Small intestine (tissue), 7 donors: ENCODE measurements around the gene SETD3. TPM values are rescaled to one million over a fixed set of nuclear protein-coding genes. Genes with fewer than 3 reads are reported as not detected.

ENCODE experiments used
- DNase-seq, 2 donors: peaks; one replicate each; pipeline versions ENCODE4 v3.0.0 to v3.0.0-alpha.2; 2013
- FAIRE-seq: peaks from 2 replicates; lab custom pipeline; 2012; peaks lifted over from hg19 to GRCh38; lab: Jason Lieb, UNC
- H3K27ac ChIP-seq, 3 donors: one replicate each; pipeline ENCODE4 v1.5.1; 2013; ENCODE audit warnings: low read length in 2 of 3, mild to moderate bottlenecking in 2 of 3, control low read depth in 1 of 3, inconsistent platforms in 1 of 3, low read depth in 1 of 3, moderate library complexity in 1 of 3
- H3K27me3 ChIP-seq, 3 donors: one replicate each; pipeline ENCODE4 v1.6.1; 2013; ENCODE audit warnings: low read length in 3 of 3, inconsistent platforms in 1 of 3; ENCODE audit not compliant: control insufficient read depth in 3 of 3, insufficient read depth in 3 of 3
- H3K36me3 ChIP-seq, 3 donors: one replicate each; pipeline ENCODE4 v1.6.1; 2013; ENCODE audit warnings: low read length in 3 of 3, inconsistent platforms in 1 of 3, low read depth in 1 of 3, mild to moderate bottlenecking in 1 of 3, moderate library complexity in 1 of 3; ENCODE audit not compliant: control insufficient read depth in 3 of 3, insufficient read depth in 2 of 3
- H3K4me1 ChIP-seq, 3 donors: one replicate each; pipeline ENCODE4 v1.6.1; 2013; ENCODE audit warnings: low read length in 2 of 3, inconsistent platforms in 1 of 3, low read depth in 1 of 3, mild to moderate bottlenecking in 1 of 3, moderate library complexity in 1 of 3; ENCODE audit not compliant: control insufficient read depth in 3 of 3, insufficient read depth in 2 of 3
- H3K4me3 ChIP-seq, 3 donors: one replicate each; pipeline ENCODE4 v1.5.1; 2013; ENCODE audit warnings: low read length in 3 of 3, control low read depth in 1 of 3, inconsistent platforms in 1 of 3, low read depth in 1 of 3, mild to moderate bottlenecking in 1 of 3, moderate library complexity in 1 of 3
- H3K9me3 ChIP-seq, 2 donors: one replicate each; pipeline ENCODE4 v1.6.1; 2013; ENCODE audit warnings: low read depth in 1 of 2, low read length in 1 of 2; ENCODE audit not compliant: control insufficient read depth in 2 of 2, insufficient read depth in 1 of 2
- WGBS, 3 donors: extraction: QIAGEN DNeasy Blood & Tissue Kit; methylation state at CpG; one replicate each; pipeline ENCODE4 v1.1.7; 2013; 5-methylcytosine and 5-hydroxymethylcytosine counted together
- polyA plus RNA-seq, 4 donors: library from polyadenylated mRNA; stranded (reverse) in 3 of 4; unstranded in 1 of 4; fragments of 200-250 nt in 3 of 4; fragments of 120-200 nt in 1 of 4; gene quantifications; one replicate each; pipeline versions ENCODE4 v1.2.1 to v1.2.3, GENCODE V29; 2013
- donor health status: healthy with polysubstance abuse.
- donor health status: control.
- donor health status: control.
- donor health status: Bipolar disorder and iron deficiency.
- donor health status: healthy.

SETD3 gene
- polyA plus RNA-seq, 4 donors, result 38.1 to 61.4 (median 50.9) TPM

GRCh38 chr14:99484106-99484505, 3.4 kb upstream of the SETD3 start:
- DNase-seq (no peak), FAIRE-seq (no peak)
- WGBS, 3 donors, result 39 to 55% (median 52%) methylated on average over 2 of the region's 2 CpGs

GRCh38 chr14:99481745-99482099, 1.1 kb upstream of the SETD3 start:
- Histone ChIP-seq H3K4me1 (peaks cover 3 to 16% (median 15%) of the 10 kb centered on the region in 3 donors), H3K27me3 (no peaks in the 10 kb centered on the region), H3K9me3 (no peaks in the 10 kb centered on the region), H3K36me3 (no peaks in the 10 kb centered on the region), H3K4me3 (peak overlapping the region; percentile 84 to 89 (median 88)), H3K27ac (peak overlapping the region; percentile 75 to 98 (median 87))
- WGBS, 3 donors, result 0 to 1% (median 0%) methylated on average over 17 of the region's 17 CpGs
- DNase-seq (peak in 1 of 2 donors; percentile 51), FAIRE-seq (no peak)

More at GRCh38 chr14:99484106-99484505, 3.4 kb upstream of the SETD3 start:
- H3K27ac ChIP-seq, result no peak overlapping the region
- H3K27me3 ChIP-seq, result no peaks in the 10 kb centered on the region
- no peaks in the 10 kb centered on the region for H3K9me3 ChIP-seq
- peaks cover under 1 to 12% (median 6%) of the 10 kb centered on the region in 3 donors for H3K4me1 ChIP-seq
- no peak overlapping the region for H3K4me3 ChIP-seq
- H3K36me3 ChIP-seq, result no peaks in the 10 kb centered on the region

GRCh38 chr14:99480917-99481744, 472 bp upstream of the SETD3 start, which contains the start of gene CCNK:
CCNK (plus strand) TSS chr14:99481409; CDS start chr14:99492678, 11,269 bp downstream.
- Histone ChIP-seq H3K4me3 (peak within 1 kb of the TSS; percentile 84 to 99 (median 88)), H3K9me3 (no peaks in the 10 kb centered on the region), H3K27me3 (no peaks in the 10 kb centered on the region), H3K36me3 (no peaks in the 10 kb centered on the region), H3K27ac (peak within 1 kb of the TSS; percentile 75 to 98 (median 96)), H3K4me1 (peaks cover 3 to 16% (median 15%) of the 10 kb centered on the region in 3 donors)
- FAIRE-seq, result peak; percentile 98
- peak; percentile 100 for DNase-seq
- WGBS, 3 donors, result 0 to 1% (median 0%) methylated on average over 55 to 82 of the region's 82 CpGs

- no peaks in the 10 kb centered on the region for H3K36me3 ChIP-seq
- WGBS, 3 donors, result 5 to 10% (median 9%) methylated on average over 18 of the region's 18 CpGs
- peak; percentile 22 to 32 for DNase-seq
- peak overlapping the region; percentile 73 to 99 (median 86) for H3K4me3 ChIP-seq
- H3K27me3 ChIP-seq, result no peaks in the 10 kb centered on the region
- H3K27ac ChIP-seq, result peak overlapping the region; percentile 70 to 96 (median 91)
- FAIRE-seq, result no peak
- no peaks in the 10 kb centered on the region for H3K9me3 ChIP-seq
- peaks cover 3 to 16% (median 15%) of the 10 kb centered on the region in 3 donors for H3K4me1 ChIP-seq
Measured at GRCh38 chr14:99479160-99479905, 1.3 kb downstream of the SETD3 start.

GRCh38 chr14:99478128-99478527, 2.5 kb downstream of the SETD3 start:
- DNase-seq (peak; percentile 63 to 82), FAIRE-seq (no peak)
- Histone ChIP-seq H3K27me3 (no peaks in the 10 kb centered on the region), H3K4me3 (peak overlapping the region in 1 of 3 donors; percentile 99), H3K4me1 (peaks cover 3 to 15% (median 13%) of the 10 kb centered on the region in 3 donors), H3K36me3 (no peaks in the 10 kb centered on the region), H3K9me3 (no peaks in the 10 kb centered on the region), H3K27ac (peak overlapping the region in 2 of 3 donors; percentile 36 to 49)
- WGBS, 3 donors, result 13 to 57% (median 42%) methylated on average over 4 of the region's 4 CpGs

GRCh38 chr14:99476864-99477263, 3.8 kb downstream of the SETD3 start:
- Histone ChIP-seq H3K4me3 (no peak overlapping the region), H3K9me3 (no peaks in the 10 kb centered on the region), H3K4me1 (peaks cover 3 to 11% (median 7%) of the 10 kb centered on the region in 3 donors), H3K36me3 (no peaks in the 10 kb centered on the region), H3K27ac (no peak overlapping the region), H3K27me3 (no peaks in the 10 kb centered on the region)
- FAIRE-seq (no peak), DNase-seq (no peak)
- WGBS, 3 donors, result 25 to 44% (median 38%) methylated on average over 1 of the region's 1 CpG

GRCh38 chr14:99475660-99476059, 5.0 kb downstream of the SETD3 start:
- Histone ChIP-seq H3K9me3 (no peaks in the 10 kb centered on the region), H3K27me3 (no peaks in the 10 kb centered on the region), H3K4me1 (peaks cover 3 to 11% (median 7%) of the 10 kb centered on the region in 3 donors), H3K36me3 (no peaks in the 10 kb centered on the region), H3K4me3 (no peak overlapping the region), H3K27ac (no peak overlapping the region)
- FAIRE-seq (no peak), DNase-seq (no peak)
- 87 to 90% (median 87%) methylated on average over 2 of the region's 2 CpGs for WGBS, 3 donors

- Histone ChIP-seq H3K4me3 (no peak overlapping the region), H3K9me3 (no peaks in the 10 kb centered on the region), H3K36me3 (no peaks in the 10 kb centered on the region), H3K27ac (no peak overlapping the region), H3K4me1 (peaks cover 3 to 11% (median 7%) of the 10 kb centered on the region in 3 donors), H3K27me3 (no peaks in the 10 kb centered on the region)
- peak in 1 of 2 donors; percentile 5 for DNase-seq
- no peak for FAIRE-seq
- 60 to 82% (median 62%) methylated on average over 9 of the region's 9 CpGs for WGBS, 3 donors
Measured at GRCh38 chr14:99475179-99475578, 5.5 kb downstream of the SETD3 start.
